Bronchial epithelial cell (primary cell): ENCODE data around the gene ABCC10. TPM values are rescaled to one million over a fixed set of nuclear protein-coding genes. Genes with fewer than 3 reads are reported as not detected.

Experiments
- DNase-seq: peaks from one replicate; pipeline ENCODE4 v3.0.0-alpha.2; 2010; ENCODE audit warnings: low read depth
- FAIRE-seq: peaks from 2 replicates; lab custom pipeline; 2011; peaks lifted over from hg19 to GRCh38; lab: Jason Lieb, UNC
- H3K27me3 ChIP-seq: 2 replicates; pipeline ENCODE4 v1.5.1; 2011; ENCODE audit warnings: low read length; ENCODE audit not compliant: control insufficient read depth, insufficient read depth
- H3K36me3 ChIP-seq: 2 replicates; pipeline ENCODE4 v1.5.1; 2011; ENCODE audit warnings: low read length; ENCODE audit not compliant: control insufficient read depth, insufficient read depth
- H3K4me3 ChIP-seq: 2 replicates; pipeline ENCODE4 v1.5.1; 2011; ENCODE audit warnings: mild to moderate bottlenecking, low read depth, low read length, control low read depth
- total RNA-seq: library from RNA; depleted of rRNA; stranded (reverse); fragments of >200 nt; gene quantifications from 2 replicates; pipeline ENCODE4 v1.2.1, GENCODE V29; 2014
- TF ChIP-seq, protein P1 (sequence below): IDR thresholded peaks from 2 replicates; pipeline ENCODE4 v1.5.1; 2011; ENCODE audit warnings: mild to moderate bottlenecking, moderate library complexity, low read length, control low read depth, inconsistent platforms; ENCODE audit not compliant: insufficient read depth, severe bottlenecking

Gene ABCC10
- total RNA-seq, 1 donor from 2014 or later, result 9.7 TPM

DNA sequence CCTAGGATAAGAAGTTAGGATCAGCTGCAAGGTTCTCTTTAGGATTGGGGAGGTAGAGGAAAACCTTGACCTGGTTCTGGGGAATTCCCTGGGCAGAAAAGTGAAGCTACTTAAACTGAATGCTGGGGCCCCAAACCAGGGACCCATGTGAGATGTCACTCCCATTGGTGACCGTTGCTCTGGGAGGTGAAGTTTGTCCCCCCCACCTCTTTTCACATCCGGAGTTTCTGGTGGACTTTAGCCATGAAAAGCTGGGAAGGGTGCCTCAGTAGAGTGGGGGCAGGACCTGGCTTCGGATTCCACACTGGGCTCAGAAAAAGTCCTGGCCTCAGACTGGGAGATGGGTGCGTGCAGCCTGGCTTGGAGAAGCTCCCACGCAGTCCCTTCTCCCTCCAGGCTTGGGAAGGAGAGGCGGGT is 63.2 kb downstream of the ABCC10 start:
- Histone ChIP-seq H3K4me3 (no peak overlapping the region), H3K36me3 (no peaks in the 10 kb centered on the region), H3K27me3 (no peaks in the 10 kb centered on the region)
- DNase-seq (no peak), FAIRE-seq (no peak)
- TF ChIP-seq, protein P1, sequence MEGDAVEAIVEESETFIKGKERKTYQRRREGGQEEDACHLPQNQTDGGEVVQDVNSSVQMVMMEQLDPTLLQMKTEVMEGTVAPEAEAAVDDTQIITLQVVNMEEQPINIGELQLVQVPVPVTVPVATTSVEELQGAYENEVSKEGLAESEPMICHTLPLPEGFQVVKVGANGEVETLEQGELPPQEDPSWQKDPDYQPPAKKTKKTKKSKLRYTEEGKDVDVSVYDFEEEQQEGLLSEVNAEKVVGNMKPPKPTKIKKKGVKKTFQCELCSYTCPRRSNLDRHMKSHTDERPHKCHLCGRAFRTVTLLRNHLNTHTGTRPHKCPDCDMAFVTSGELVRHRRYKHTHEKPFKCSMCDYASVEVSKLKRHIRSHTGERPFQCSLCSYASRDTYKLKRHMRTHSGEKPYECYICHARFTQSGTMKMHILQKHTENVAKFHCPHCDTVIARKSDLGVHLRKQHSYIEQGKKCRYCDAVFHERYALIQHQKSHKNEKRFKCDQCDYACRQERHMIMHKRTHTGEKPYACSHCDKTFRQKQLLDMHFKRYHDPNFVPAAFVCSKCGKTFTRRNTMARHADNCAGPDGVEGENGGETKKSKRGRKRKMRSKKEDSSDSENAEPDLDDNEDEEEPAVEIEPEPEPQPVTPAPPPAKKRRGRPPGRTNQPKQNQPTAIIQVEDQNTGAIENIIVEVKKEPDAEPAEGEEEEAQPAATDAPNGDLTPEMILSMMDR, result no peak

DNA sequence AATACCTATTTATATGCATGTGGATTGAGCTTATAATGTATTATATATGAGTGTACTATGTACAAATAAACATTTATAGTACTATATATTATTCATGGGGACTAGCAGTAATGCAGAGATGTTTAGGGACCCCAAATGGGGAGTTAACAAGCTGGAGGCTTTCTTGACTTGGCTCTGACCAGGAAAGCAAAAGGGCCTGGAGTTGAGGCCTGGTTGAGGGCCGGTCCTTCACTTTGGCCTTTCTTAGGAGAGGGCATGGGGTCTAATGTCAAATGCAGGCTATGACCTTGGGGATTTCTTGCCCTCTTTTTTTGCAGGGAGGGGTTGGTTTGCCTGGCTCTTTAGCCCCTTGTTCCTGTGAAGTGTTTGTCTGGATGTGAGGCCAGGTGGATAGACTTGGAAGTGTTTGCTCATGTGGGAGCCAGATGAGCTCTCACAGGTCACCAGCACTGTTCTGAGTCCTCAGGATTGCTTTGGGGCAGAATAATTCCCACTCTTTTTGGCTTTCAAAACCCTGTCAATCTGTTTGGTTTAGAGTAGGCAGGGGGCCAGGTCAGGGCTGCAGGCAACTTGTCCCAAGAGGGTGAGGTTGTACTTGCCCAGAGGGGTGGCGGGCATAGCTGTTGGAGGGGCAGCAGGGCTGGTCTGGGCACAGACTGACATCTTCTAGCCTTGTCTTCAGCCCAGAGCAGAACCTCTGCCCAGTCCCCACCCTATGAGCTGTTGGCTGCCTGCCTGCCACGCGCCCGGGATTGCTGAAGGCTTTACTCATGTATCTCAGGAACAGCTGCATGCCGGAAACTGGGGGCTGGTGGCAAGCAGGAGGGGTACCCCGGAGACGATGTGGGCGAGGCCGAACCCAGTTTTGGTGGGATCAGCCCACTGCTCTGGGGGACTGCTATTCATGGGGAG is 64.7 kb downstream of the ABCC10 start:
- Histone ChIP-seq H3K36me3 (no peaks in the 10 kb centered on the region), H3K27me3 (no peaks in the 10 kb centered on the region), H3K4me3 (no peak overlapping the region)
- DNase-seq (peak; percentile 73), FAIRE-seq (no peak)
- TF ChIP-seq, protein P1, result no peak

DNA sequence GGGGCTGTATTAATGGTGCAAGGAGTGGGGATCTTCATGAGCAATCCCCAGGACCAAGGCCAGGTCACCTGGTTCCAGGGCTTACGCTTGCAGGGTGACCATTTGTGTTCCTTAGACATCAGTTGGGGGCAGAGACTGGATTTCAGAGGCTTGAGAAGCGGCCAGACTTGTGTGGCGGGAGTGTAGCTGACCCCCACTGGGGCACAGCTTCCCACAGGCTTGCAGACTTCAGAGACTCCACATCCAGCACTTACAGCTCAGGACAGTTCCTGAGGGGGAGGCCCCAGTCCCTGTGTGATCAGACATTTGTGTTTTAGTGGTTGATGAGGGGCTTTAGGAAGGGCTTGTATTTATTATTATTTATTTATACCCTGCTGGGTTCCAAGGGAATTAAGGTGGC is 65.3 kb downstream of the ABCC10 start:
- Histone ChIP-seq H3K36me3 (peaks cover 2% of the 10 kb centered on the region), H3K4me3 (no peak overlapping the region), H3K27me3 (no peaks in the 10 kb centered on the region)
- TF ChIP-seq, protein P1, result no peak
- FAIRE-seq, result no peak
- no peak for DNase-seq

DNA sequence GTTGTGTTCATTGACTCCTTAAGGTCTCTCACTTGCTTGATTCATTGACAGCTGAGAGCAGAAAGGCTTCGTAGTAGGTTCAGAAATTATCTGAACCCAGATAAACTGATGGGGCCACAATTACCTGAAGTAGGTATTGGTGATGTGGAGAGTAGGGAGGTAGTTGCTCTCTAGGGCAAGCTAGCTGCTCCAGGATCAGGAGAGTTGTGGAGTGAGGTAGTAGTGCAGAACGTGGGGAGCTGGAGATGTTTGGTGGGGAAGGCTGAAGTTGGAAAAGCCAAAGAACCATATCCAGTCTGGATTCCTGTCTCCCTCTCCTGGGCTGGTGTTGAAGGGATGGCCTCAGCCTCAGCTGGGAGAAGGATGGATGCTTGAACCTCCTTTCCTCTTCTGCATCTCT is 65.9 kb downstream of the ABCC10 start:
- H3K36me3 ChIP-seq, result peaks cover 4% of the 10 kb centered on the region
- DNase-seq (no peak), FAIRE-seq (no peak)
- H3K4me3 ChIP-seq, result no peak overlapping the region
- TF ChIP-seq, protein P1, result no peak
- no peaks in the 10 kb centered on the region for H3K27me3 ChIP-seq

DNA sequence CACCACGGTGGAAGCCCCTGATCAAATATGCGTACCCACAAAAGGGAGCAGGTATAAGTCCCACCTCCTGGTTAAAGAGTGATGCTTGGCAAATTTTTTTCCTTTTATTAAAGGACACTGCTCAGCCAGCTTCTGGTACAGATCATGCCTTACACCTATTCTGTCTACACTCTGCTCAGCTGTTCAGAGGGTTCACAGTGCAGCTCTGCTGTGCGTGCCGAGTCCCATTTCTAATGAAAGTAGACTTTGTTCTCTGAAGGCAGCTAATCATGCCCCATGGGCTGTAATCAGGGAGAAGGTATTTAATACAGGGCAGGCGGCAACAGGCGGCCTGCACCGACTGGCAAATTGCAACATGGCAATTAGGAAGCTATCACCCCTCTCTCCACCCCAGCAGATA is 66.5 kb downstream of the ABCC10 start:
- TF ChIP-seq, protein P1, result no peak
- Histone ChIP-seq H3K27me3 (no peaks in the 10 kb centered on the region), H3K4me3 (no peak overlapping the region), H3K36me3 (peaks cover 6% of the 10 kb centered on the region)
- no peak for FAIRE-seq
- DNase-seq, result peak; percentile 39

DNA sequence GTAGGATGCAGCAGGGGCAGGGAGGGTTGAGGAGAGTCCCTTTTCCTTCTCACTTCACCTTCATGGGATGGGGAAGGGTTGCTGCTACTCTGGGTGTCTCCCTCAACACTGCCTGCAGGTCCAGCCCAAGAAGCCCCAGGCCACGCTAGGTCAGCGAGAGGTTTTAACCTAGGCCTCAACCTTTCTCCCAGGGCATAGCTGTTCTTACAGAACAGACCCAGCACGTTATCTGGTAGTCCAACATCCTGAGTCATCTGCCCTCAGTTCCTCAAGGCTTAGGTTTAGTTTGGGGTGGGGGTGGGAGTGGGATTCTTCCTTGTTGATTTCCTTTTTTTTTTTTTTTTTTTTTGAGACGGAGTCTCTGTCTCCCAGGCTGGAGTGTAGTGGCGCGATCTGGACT is 67.0 kb downstream of the ABCC10 start:
- TF ChIP-seq, protein P1, result no peak
- no peak for FAIRE-seq

More for the DNA sequence above, 67.0 kb downstream of the ABCC10 start:
- DNase-seq, result no peak
- Histone ChIP-seq H3K36me3 (peaks cover 11% of the 10 kb centered on the region), H3K4me3 (no peak overlapping the region), H3K27me3 (no peaks in the 10 kb centered on the region)
